NT2/D1 (cell line): ENCODE data around the gene CPED1.

Experiments
- DNase-seq: peaks from one replicate; pipeline ENCODE4 v3.0.0-alpha.2; 2011; ENCODE audit warnings: low read depth, low spot score
- H3K27me3 ChIP-seq: 2 replicates; pipeline ENCODE4 v1.6.0; 2011; ENCODE audit warnings: mild to moderate bottlenecking; ENCODE audit not compliant: insufficient read length, insufficient read depth
- H3K36me3 ChIP-seq: 2 replicates; pipeline ENCODE4 v1.6.1; 2011; ENCODE audit warnings: mild to moderate bottlenecking, low read length, mixed read lengths; ENCODE audit not compliant: insufficient read depth, insufficient read length
- H3K4me1 ChIP-seq: 2 replicates; pipeline ENCODE4 v1.5.1; 2011; ENCODE audit not compliant: insufficient read depth, insufficient read length
- H3K4me3 ChIP-seq: 2 replicates; pipeline ENCODE4 v1.5.1; 2011; ENCODE audit warnings: low read depth; ENCODE audit not compliant: insufficient read length
- H3K9ac ChIP-seq: 2 replicates; pipeline ENCODE4 v1.6.0; 2011; ENCODE audit warnings: low read depth; ENCODE audit not compliant: insufficient read length
- H3K9me3 ChIP-seq: 2 replicates; pipeline ENCODE4 v1.5.1; 2011; ENCODE audit warnings: mild to moderate bottlenecking, low read length; ENCODE audit not compliant: insufficient read depth
- SUZ12 ChIP-seq: IDR thresholded peaks from 2 replicates; pipeline ENCODE4 v1.6.1; 2011; ENCODE audit not compliant: insufficient read length, insufficient read depth; ENCODE audit errors: extremely low read depth
- YY1 ChIP-seq: IDR thresholded peaks from 2 replicates; pipeline ENCODE4 v1.6.1; 2011; ENCODE audit not compliant: insufficient read length, insufficient read depth
- ZNF274 ChIP-seq: IDR thresholded peaks from 2 replicates; pipeline ENCODE4 v1.6.1; 2011; ENCODE audit warnings: mild to moderate bottlenecking, low read depth, low read length

The CPED1 gene

GRCh38 chr7:120992965-120993494 is 4.5 kb downstream of the CPED1 start:
- DNase-seq: no peak
- H3K4me1 ChIP-seq: no peaks in the 10 kb centered on the region
- H3K9me3 ChIP-seq: no peaks in the 10 kb centered on the region
- H3K9ac ChIP-seq: no peak overlapping the region
- no peaks in the 10 kb centered on the region for H3K36me3 ChIP-seq
- H3K27me3 ChIP-seq: peaks cover 20% of the 10 kb centered on the region
- TF ChIP-seq ZNF274 (no peak), SUZ12 (no peak), YY1 (no peak)
- no peak overlapping the region for H3K4me3 ChIP-seq

GRCh38 chr7:120993553-120994191 is 5.2 kb downstream of the CPED1 start:
- H3K4me1 ChIP-seq: no peaks in the 10 kb centered on the region
- TF ChIP-seq ZNF274 (no peak), YY1 (no peak), SUZ12 (no peak)
- no peak for DNase-seq

GRCh38 chr7:120994512-120995410 is 6.2 kb downstream of the CPED1 start:
- TF ChIP-seq ZNF274 (no peak), SUZ12 (no peak), YY1 (no peak)
- H3K9ac ChIP-seq: no peak overlapping the region

More at GRCh38 chr7:120993553-120994191, 5.2 kb downstream of the CPED1 start:
- no peaks in the 10 kb centered on the region for H3K9me3 ChIP-seq
- H3K36me3 ChIP-seq: no peaks in the 10 kb centered on the region
- no peak overlapping the region for H3K9ac ChIP-seq
- H3K27me3 ChIP-seq: peaks cover 14% of the 10 kb centered on the region
- H3K4me3 ChIP-seq: no peak overlapping the region

GRCh38 chr7:120995654-120996053 is 7.1 kb downstream of the CPED1 start:
- TF ChIP-seq YY1: no peak
- TF ChIP-seq ZNF274: no peak
- TF ChIP-seq SUZ12: no peak
- no peaks in the 10 kb centered on the region for H3K36me3 ChIP-seq
- no peaks in the 10 kb centered on the region for H3K27me3 ChIP-seq
- H3K4me3 ChIP-seq: no peak overlapping the region
- H3K4me1 ChIP-seq: no peaks in the 10 kb centered on the region
- H3K9me3 ChIP-seq: no peaks in the 10 kb centered on the region
- no peak for DNase-seq
- no peak overlapping the region for H3K9ac ChIP-seq

More at GRCh38 chr7:120994512-120995410, 6.2 kb downstream of the CPED1 start:
- Histone ChIP-seq H3K27me3 (peaks cover 3% of the 10 kb centered on the region), H3K9me3 (no peaks in the 10 kb centered on the region), H3K36me3 (no peaks in the 10 kb centered on the region), H3K4me3 (no peak overlapping the region), H3K4me1 (no peaks in the 10 kb centered on the region)
- no peak for DNase-seq

DNA sequence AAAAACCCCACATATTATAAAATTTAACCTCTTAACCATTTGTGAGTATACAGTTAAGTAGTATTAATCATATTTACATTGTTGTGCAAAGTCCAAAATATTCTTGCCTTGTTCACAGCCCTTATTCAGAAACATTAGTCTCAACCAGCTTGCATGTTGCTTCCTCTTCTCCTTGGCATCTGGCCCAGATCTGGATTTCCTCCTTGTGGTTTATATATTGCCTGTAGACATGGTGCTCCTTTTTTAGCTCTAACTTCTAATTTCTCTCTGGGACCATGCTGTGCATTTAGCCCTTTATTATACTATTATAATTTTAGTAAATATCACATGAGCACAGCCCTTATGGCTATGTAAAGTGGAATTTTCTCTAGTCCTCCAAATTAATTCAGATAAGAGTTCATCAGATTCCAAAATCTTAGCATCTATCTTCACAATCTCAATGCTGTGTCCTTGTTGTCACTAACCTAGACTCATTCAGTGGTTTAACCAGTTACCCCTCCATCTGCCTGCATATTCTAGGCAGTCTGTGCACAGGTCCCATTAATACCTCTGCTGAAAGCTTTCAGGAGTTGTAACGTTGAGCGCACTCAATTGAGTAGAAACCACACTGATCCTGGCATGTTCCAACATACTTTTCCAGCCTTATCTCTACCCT is 7.9 kb downstream of the CPED1 start:
- no peaks in the 10 kb centered on the region for H3K27me3 ChIP-seq
- H3K9ac ChIP-seq: no peak overlapping the region
- no peaks in the 10 kb centered on the region for H3K4me1 ChIP-seq
- H3K9me3 ChIP-seq: no peaks in the 10 kb centered on the region
- no peak for TF ChIP-seq YY1
- no peak for TF ChIP-seq ZNF274
- TF ChIP-seq SUZ12: no peak
- H3K36me3 ChIP-seq: no peaks in the 10 kb centered on the region
- DNase-seq: no peak
- H3K4me3 ChIP-seq: no peak overlapping the region

DNA sequence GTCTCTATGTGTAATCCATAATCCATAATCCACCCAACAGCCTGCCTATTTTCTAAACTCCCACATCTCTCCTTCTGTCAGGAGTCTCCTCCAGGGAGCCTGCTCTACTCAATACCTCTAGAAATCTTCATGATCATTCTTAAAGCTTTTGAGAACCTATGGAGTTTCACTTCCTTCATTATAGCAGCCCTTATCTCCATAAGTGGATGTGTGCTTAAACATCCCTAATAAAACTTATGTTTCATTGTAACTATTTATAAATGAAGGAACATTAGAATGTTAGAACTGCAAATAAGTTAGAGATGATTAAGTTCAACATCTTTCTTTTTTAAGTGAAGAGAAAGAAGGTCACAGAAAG is 8.5 kb downstream of the CPED1 start:
- H3K9ac ChIP-seq: no peak overlapping the region
- DNase-seq: no peak
- H3K4me1 ChIP-seq: no peaks in the 10 kb centered on the region
- no peak for TF ChIP-seq SUZ12
- no peak for TF ChIP-seq ZNF274
- no peak for TF ChIP-seq YY1
- no peak overlapping the region for H3K4me3 ChIP-seq
- no peaks in the 10 kb centered on the region for H3K36me3 ChIP-seq
- no peaks in the 10 kb centered on the region for H3K27me3 ChIP-seq
- no peaks in the 10 kb centered on the region for H3K9me3 ChIP-seq
